ENCODE data around the gene SPATA2. TPM values are rescaled to one million over a fixed set of nuclear protein-coding genes. Genes with fewer than 3 reads are reported as not detected.

The SPATA2 gene
- total and polyA plus RNA-seq, 2 of the 13 experiments (the other 11 are each of a cell fraction or from before 2014, with no cell fraction given) = 3.2 to 8.7 TPM

- in situ Hi-C loops (cut with HindIII; ENCODE audit: extremely low pct_ligation_motif_present, low pct_unique_long_range_greater_than_20kb) = loop anchor here (25.0 kb wide), 1 partner anchor 544 kb away; no protein-coding TSS in a partner anchor
- POLR2A ChIA-PET = no interaction called here
- H3K36me3 ChIP-seq (replicated peaks in 1 of 2; ENCODE audit: control insufficient read depth in 1 of 2, insufficient read depth in 2 of 2, low read length in 2 of 2) = peaks cover 16 to 37% of the 10 kb centered on the region in 2 experiments
- no peaks in the 10 kb centered on the region for H3K9me3 ChIP-seq (ENCODE audit: low read length)
- CTCF ChIA-PET (ENCODE audit: low intra/inter-chr PET ratio, low total read pairs) = no interaction called here
- H3K27me3 ChIP-seq (ENCODE audit: control insufficient read depth in 1 of 2, insufficient read depth in 2 of 2, low read length in 2 of 2) = no peaks in the 10 kb centered on the region
- no peak overlapping the region for H3K4me3 ChIP-seq (replicated peaks in 1 of 3; ENCODE audit: insufficient read depth in 1 of 3, low read depth in 2 of 3, low read length in 3 of 3)
- no peaks in the 10 kb centered on the region for H4K20me1 ChIP-seq (ENCODE audit: insufficient read depth, low read length)
- intact Hi-C loops (cut with micrococcal nuclease; ENCODE audit: unreplicated experiment) = no loop called here
- H3K4me1 ChIP-seq (ENCODE audit: insufficient read depth, low read length) = peaks cover 27% of the 10 kb centered on the region
- H3K9ac ChIP-seq (ENCODE audit: insufficient read depth, low read depth, low read length) = no peak overlapping the region
- no TSS peak for BruUV-seq (replicated peaks)
- no peak for DNase-seq (ENCODE audit: low spot score)
- TF ChIP-seq MAFG (CRISPR knock-in tag; IDR thresholded peaks at IDR 0.05) (no peak), ZNF274 (CRISPR knock-in tag; IDR thresholded peaks at IDR 0.05) (no peak), NKX3-1 (CRISPR knock-in tag; IDR thresholded peaks at IDR 0.05) (no peak), DNMT3B (CRISPR knock-in tag; conservative IDR thresholded peaks at IDR 0.05) (no peak), GMEB2 (CRISPR knock-in tag; IDR thresholded peaks at IDR 0.05; ENCODE audit: low read depth) (no peak), ZNF614 (CRISPR knock-in tag; IDR thresholded peaks at IDR 0.05; ENCODE audit: borderline replicate concordance) (no peak), NR2F1 (CRISPR knock-in tag; IDR thresholded peaks at IDR 0.05) (no peak), ATF7-NPFF (CRISPR knock-in tag; IDR thresholded peaks at IDR 0.05; ENCODE audit: low read depth) (no peak), ESRRA (CRISPR knock-in tag; IDR thresholded peaks at IDR 0.05; ENCODE audit: low read depth) (no peak), ZNF672 (CRISPR knock-in tag; IDR thresholded peaks at IDR 0.05) (no peak), RXRB (CRISPR knock-in tag; IDR thresholded peaks at IDR 0.05; ENCODE audit: borderline replicate concordance) (no peak), MAFF (IDR thresholded peaks at IDR 0.05; ENCODE audit: low read depth, low read length) (no peak), GFI1 (CRISPR knock-in tag; IDR thresholded peaks at IDR 0.05; ENCODE audit: borderline replicate concordance) (no peak), FOXM1 (CRISPR knock-in tag; IDR thresholded peaks at IDR 0.05) (no peak), ZNF337 (CRISPR knock-in tag; IDR thresholded peaks at IDR 0.05; ENCODE audit: borderline replicate concordance, low read depth) (no peak), ZEB1 (IDR thresholded peaks at IDR 0.05; ENCODE audit: insufficient replicate concordance, low read depth) (no peak), PRDM4 (CRISPR knock-in tag; IDR thresholded peaks at IDR 0.05; ENCODE audit: borderline replicate concordance) (no peak)
- TF ChIP-seq, protein P1, sequence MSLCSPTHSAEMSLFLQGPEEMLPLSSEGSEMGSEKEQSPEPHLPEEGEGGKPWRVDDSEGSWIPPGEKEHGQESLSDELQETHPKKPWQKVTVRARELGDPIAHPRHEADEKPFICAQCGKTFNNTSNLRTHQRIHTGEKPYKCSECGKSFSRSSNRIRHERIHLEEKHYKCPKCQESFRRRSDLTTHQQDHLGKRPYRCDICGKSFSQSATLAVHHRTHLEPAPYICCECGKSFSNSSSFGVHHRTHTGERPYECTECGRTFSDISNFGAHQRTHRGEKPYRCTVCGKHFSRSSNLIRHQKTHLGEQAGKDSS (CRISPR knock-in tag; IDR thresholded peaks at IDR 0.05; ENCODE audit: borderline replicate concordance, low read depth) = no peak
- TF ChIP-seq, protein P2, sequence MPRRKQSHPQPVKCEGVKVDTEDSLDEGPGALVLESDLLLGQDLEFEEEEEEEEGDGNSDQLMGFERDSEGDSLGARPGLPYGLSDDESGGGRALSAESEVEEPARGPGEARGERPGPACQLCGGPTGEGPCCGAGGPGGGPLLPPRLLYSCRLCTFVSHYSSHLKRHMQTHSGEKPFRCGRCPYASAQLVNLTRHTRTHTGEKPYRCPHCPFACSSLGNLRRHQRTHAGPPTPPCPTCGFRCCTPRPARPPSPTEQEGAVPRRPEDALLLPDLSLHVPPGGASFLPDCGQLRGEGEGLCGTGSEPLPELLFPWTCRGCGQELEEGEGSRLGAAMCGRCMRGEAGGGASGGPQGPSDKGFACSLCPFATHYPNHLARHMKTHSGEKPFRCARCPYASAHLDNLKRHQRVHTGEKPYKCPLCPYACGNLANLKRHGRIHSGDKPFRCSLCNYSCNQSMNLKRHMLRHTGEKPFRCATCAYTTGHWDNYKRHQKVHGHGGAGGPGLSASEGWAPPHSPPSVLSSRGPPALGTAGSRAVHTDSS (CRISPR knock-in tag; conservative IDR thresholded peaks at IDR 0.05) = no peak
- H3K4me2 ChIP-seq (ENCODE audit: low read depth, low read length) = no peak overlapping the region
- no peaks in the 10 kb centered on the region for H3K79me2 ChIP-seq (ENCODE audit: insufficient read depth, low read length)
- no peak overlapping the region for H3K27ac ChIP-seq (ENCODE audit: extremely low read length, insufficient read depth, low read length)
- no peak for FAIRE-seq
- ATAC-seq = no peak
- H2AFZ ChIP-seq (ENCODE audit: low read length) = no peak overlapping the region
- 95% methylated on average over 15 of the region's 15 CpGs for WGBS (ENCODE audit: low lambda C conversion rate)
Observed at GRCh38 chr20:49880724-49881445, 34.4 kb downstream of the SPATA2 start.

Measured in HepG2 (cell line).